Calu3 (cell line): ENCODE results near the gene MAP1LC3A. TPM values are rescaled to one million over a fixed set of nuclear protein-coding genes. Genes with fewer than 3 reads are reported as not detected.
"Not testable (repeated sequence)": the region's sequence is repeated elsewhere in the genome, so short reads cannot be mapped to it uniquely, and the experiment has no call there.

Experiments used
- BruUV-seq: library from RNA; stranded (reverse); fragments of 400-500 nt; replicated peaks from 2 replicates; lab custom pipeline; 2021; lab: Mats Ljungman, UMichigan
- CTCF ChIA-PET: fragments of 300-600 bp; sonication (Branson Sonifier 250); formaldehyde crosslinking; loops from one replicate; lab custom pipeline; 2022; ENCODE audit warnings: antibody characterized with exemption; lab: Charles Lee
- DNase-seq: peaks from one replicate; pipeline ENCODE4 v3.0.0; 2022
- H3K27ac Mint-ChIP-seq: one replicate; pipeline ENCODE4 v1.8.0; 2022; ENCODE audit warnings: mixed read lengths; ENCODE audit not compliant: unreplicated experiment
- H3K27me3 Mint-ChIP-seq: one replicate; pipeline ENCODE4 v1.8.0; 2022; ENCODE audit warnings: mixed read lengths; ENCODE audit not compliant: unreplicated experiment
- H3K36me3 Mint-ChIP-seq: one replicate; pipeline ENCODE4 v1.8.0; 2022; ENCODE audit warnings: mild to moderate bottlenecking, moderate library complexity, mixed read lengths; ENCODE audit not compliant: insufficient read depth, unreplicated experiment
- H3K4me1 Mint-ChIP-seq: one replicate; pipeline ENCODE4 v1.8.0; 2022; ENCODE audit warnings: mild to moderate bottlenecking, low read depth, mixed read lengths; ENCODE audit not compliant: unreplicated experiment
- H3K4me3 Mint-ChIP-seq: one replicate; pipeline ENCODE4 v1.8.0; 2022; ENCODE audit warnings: mild to moderate bottlenecking, low read depth, moderate library complexity, mixed read lengths; ENCODE audit not compliant: unreplicated experiment
- H3K9me3 Mint-ChIP-seq: one replicate; pipeline ENCODE4 v1.8.0; 2022; ENCODE audit warnings: low read depth, mixed read lengths; ENCODE audit not compliant: unreplicated experiment
- intact Hi-C: fragments of 100-400 bp; cut with micrococcal nuclease; formaldehyde crosslinking; loops from one replicate; pipeline ENCODE4 v1.10.0; 2022; ENCODE audit not compliant: unreplicated experiment
- total RNA-seq: library from RNA; stranded (reverse); gene quantifications from 2 replicates; pipeline ENCODE4 v1.2.3, GENCODE V29; 2022
- TF ChIP-seq, protein P1 (sequence below): fragments of 200-600 bp; IDR thresholded peaks from one replicate; pipeline ENCODE4 v1.8.0; 2022; ENCODE audit warnings: antibody characterized with exemption; ENCODE audit not compliant: unreplicated experiment

MAP1LC3A gene
- total RNA-seq, 1 experiment from 2014 or later: 0.78 TPM

DNA sequence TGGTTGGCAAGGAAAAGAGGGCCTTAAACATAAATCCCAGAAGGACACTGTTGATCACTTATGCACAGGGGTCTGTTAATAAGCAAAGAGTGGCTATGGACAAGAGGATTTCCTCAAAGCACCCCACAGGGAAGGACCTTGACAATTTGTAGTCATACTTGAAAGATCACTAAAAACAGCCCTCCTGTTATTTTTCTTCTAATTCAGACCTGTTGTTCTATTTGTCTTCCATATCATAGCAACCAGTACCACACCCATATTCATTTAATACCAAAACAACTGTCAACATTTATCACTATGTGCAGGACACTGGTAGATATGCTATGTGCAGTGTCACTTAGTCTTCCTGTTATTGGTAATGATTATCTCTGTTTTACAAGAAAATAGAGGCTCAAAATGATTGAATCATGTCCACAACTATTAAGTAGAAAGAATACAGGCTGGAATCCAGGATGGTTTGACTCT, 45.5 kb upstream of the MAP1LC3A start:
- Mint-ChIP-seq H3K36me3 (peaks cover 83% of the 10 kb centered on the region), H3K9me3 (no peaks in the 10 kb centered on the region), H3K4me1 (peaks cover 47% of the 10 kb centered on the region), H3K27me3 (no peaks in the 10 kb centered on the region), H3K27ac (peak overlapping the region; percentile 88), H3K4me3 (no peak overlapping the region)
- CTCF ChIA-PET: interaction anchor here (0.5 to 1.2 kb wide), 3 partner anchors 201 to 457 kb away, joined by 3 to 4 read pairs (median 4); no protein-coding TSS in a partner anchor
- DNase-seq: no peak
- BruUV-seq: no TSS peak
- intact Hi-C loops: no loop called here
- TF ChIP-seq, protein P1, sequence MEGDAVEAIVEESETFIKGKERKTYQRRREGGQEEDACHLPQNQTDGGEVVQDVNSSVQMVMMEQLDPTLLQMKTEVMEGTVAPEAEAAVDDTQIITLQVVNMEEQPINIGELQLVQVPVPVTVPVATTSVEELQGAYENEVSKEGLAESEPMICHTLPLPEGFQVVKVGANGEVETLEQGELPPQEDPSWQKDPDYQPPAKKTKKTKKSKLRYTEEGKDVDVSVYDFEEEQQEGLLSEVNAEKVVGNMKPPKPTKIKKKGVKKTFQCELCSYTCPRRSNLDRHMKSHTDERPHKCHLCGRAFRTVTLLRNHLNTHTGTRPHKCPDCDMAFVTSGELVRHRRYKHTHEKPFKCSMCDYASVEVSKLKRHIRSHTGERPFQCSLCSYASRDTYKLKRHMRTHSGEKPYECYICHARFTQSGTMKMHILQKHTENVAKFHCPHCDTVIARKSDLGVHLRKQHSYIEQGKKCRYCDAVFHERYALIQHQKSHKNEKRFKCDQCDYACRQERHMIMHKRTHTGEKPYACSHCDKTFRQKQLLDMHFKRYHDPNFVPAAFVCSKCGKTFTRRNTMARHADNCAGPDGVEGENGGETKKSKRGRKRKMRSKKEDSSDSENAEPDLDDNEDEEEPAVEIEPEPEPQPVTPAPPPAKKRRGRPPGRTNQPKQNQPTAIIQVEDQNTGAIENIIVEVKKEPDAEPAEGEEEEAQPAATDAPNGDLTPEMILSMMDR: no peak

DNA sequence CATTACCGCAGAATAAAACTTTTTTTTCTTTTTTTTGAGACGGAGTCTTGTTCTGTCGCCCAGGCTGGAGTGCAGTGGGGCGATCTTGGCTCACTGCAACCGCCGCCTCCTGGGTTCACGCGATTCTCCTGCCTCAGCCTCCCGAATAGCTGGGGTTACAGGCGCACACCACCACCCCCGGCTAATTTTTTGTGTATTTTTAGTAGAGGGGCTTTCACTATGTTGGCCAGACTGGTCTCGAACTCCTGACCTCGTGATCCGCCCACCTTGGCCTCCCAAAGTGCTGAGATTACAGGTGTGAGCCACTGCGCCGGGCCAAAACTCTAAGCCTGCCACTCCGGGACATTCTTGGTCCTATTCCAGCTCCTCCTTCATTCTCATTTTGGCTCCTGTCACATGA, 44.5 kb upstream of the MAP1LC3A start:
- H3K36me3 Mint-ChIP-seq: peaks cover 84% of the 10 kb centered on the region
- not testable (repeated sequence) for H3K27me3 Mint-ChIP-seq

DNA sequence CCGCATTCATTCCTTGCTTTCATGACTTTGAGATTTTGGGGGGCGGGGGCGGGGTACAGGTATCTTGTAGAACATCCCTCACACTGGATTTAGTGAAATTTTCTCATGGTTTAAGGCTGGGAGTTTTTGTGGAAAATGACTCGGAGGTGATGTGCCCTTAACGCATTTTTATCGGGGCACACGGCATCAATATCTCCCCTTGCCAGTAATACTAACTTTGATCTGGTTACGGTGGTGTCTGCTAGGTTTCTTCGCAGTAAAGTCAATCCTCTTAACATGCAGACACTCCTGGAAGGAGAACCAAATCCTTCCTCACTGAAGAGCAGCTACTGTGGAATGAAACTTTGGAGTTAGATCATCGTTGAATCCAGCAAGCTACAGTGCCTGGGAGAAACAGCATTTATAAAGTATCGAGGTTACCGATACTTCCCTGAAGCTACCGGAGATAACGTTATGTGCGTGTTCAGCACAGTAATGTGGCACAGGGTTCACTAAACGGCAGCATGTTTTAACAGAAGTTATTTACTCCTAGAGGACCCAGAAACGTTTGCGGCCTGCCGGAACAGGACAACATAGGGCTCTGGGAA, 43.5 kb upstream of the MAP1LC3A start:
- Mint-ChIP-seq H3K4me3 (peak overlapping the region; percentile 83), H3K4me1 (peaks cover 55% of the 10 kb centered on the region), H3K9me3 (no peaks in the 10 kb centered on the region), H3K27me3 (no peaks in the 10 kb centered on the region), H3K27ac (peak overlapping the region; percentile 82), H3K36me3 (peaks cover 82% of the 10 kb centered on the region)
- intact Hi-C loops: no loop called here
- no TSS peak for BruUV-seq
- CTCF ChIA-PET: interaction anchor here (0.8 to 2.5 kb wide), 6 partner anchors 9 to 203 kb away, joined by 3 to 22 read pairs (median 4); partner anchors contain the start of gene ITCH
- TF ChIP-seq, protein P1: no peak
- no peak for DNase-seq

More for the DNA sequence above, 44.5 kb upstream of the MAP1LC3A start:
- Mint-ChIP-seq H3K27ac (peak overlapping the region; percentile 82), H3K4me1 (peaks cover 55% of the 10 kb centered on the region), H3K4me3 (peak overlapping the region; percentile 83)
- intact Hi-C loops, H3K9me3 Mint-ChIP-seq, BruUV-seq, DNase-seq: not testable (repeated sequence)
- CTCF ChIA-PET: interaction anchor here (1.2 to 1.9 kb wide), 2 partner anchors 9 to 202 kb away, joined by 3 to 10 read pairs; no protein-coding TSS in a partner anchor

DNA sequence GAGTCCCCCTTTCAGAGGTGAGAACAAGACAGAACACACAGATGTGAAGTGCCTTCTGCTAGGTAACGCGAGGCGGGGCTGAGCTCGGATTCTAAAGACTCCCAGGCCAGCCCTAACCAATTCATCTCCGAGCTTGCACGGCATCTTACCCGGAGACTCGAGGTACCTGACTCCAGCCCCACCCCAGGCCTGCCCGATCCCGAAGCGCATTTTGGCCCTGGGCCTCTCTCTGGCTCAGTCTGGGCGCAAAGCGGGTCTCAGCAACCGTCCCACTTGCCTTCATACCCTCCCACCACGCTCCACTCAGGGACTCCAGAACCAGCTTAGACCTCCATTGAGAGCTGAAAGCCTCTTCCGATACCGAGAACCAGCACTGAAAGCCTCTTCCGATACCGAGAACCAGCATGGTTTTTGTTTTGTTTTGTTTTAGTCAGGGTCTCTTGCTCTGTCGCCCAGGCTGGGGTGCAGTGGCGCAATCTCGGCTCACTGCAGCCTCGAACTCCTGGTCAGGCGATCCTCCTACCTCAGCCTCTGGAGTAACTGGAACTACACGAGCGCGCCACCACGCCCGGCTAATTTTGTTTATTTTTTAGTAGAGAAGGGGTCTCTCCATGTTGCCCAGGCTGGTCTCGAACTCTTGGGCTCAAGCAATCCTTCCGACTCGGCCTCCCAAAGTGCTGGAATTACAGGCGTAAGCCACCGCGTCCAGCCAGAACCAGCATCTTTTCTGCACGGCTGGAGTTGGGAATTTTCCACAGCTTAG, 42.9 kb upstream of the MAP1LC3A start:
- Mint-ChIP-seq H3K4me1 (peaks cover 55% of the 10 kb centered on the region), H3K27ac (peak overlapping the region; percentile 82), H3K9me3 (no peaks in the 10 kb centered on the region), H3K27me3 (no peaks in the 10 kb centered on the region), H3K4me3 (peak overlapping the region; percentile 83), H3K36me3 (peaks cover 78% of the 10 kb centered on the region)
- intact Hi-C loops: no loop called here
- CTCF ChIA-PET: interaction anchor here (0.8 to 2.5 kb wide), 8 partner anchors 8 to 204 kb away, joined by 3 to 22 read pairs (median 3); partner anchors contain the start of gene ITCH
- TSS peak; percentile 64 for BruUV-seq
- DNase-seq: peak; percentile 66
- TF ChIP-seq, protein P1: no peak
